ENCODE data around the gene ARMCX6. TPM values are rescaled to one million over a fixed set of nuclear protein-coding genes. Genes with fewer than 3 reads are reported as not detected.
"Not testable (repeated sequence)": the region's sequence is repeated elsewhere in the genome, so short reads cannot be mapped to it uniquely, and the experiment has no call there.

ARMCX6 gene
- polyA plus RNA-seq, 3 donors, result 20.9 to 29.9 (median 21.1) TPM

DNA sequence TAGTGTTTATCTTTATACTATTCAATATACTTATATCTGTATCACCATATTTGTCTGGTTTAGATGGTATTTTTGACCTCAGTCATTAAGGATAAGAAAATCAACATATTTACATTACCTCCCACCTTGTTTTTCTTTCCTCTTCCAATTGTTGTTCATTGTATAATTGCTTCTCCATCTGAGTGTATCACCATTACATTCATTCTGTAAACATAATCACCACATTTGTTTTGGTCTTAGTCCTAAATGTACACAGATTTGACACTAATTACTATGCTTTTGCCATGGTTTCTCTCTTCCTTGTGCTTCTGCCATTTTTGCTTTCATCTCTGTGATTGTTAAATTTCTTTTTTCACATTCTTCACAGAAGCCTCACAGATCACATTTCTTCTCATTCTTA, 12.7 kb downstream of the ARMCX6 start:
- Histone ChIP-seq H3K36me3 (replicated peaks in 1 of 2; ENCODE audit: control insufficient read depth in 1 of 2, insufficient read depth in 2 of 2, low read length in 2 of 2) (no peaks in the 10 kb centered on the region), H3K4me1 (ENCODE audit: control insufficient read depth in 1 of 2, insufficient read depth in 2 of 2, low read length in 2 of 2) (no peaks in the 10 kb centered on the region), H2AFZ (ENCODE audit: insufficient read depth, low read depth, low read length, poor library complexity, severe bottlenecking) (no peak overlapping the region), H3K27me3 (ENCODE audit: control insufficient read depth in 2 of 2, insufficient read depth in 2 of 2, low read length in 2 of 2) (peaks cover 0 to 2% of the 10 kb centered on the region in 2 donors), H3K79me2 (ENCODE audit: insufficient read depth, low read length) (no peaks in the 10 kb centered on the region), H3K4me2 (replicated peaks; ENCODE audit: extremely low read depth, low read length, poor library complexity, severe bottlenecking) (no peak overlapping the region), H3K27ac (ENCODE audit: low read depth in 1 of 2, low read length in 2 of 2) (no peak overlapping the region), H3K9ac (ENCODE audit: insufficient read depth, low read length, poor library complexity, severe bottlenecking) (no peak overlapping the region), H3K9me3 (replicated peaks in 1 of 2; ENCODE audit: control insufficient read depth in 1 of 2, insufficient read depth in 1 of 2, low read length in 2 of 2) (no peaks in the 10 kb centered on the region), H4K20me1 (ENCODE audit: insufficient read depth, low read length) (no peaks in the 10 kb centered on the region), H3K4me3 (replicated peaks in 1 of 3; ENCODE audit: low read depth in 2 of 3, low read length in 3 of 3) (no peak overlapping the region)
- H3K4me3 Mint-ChIP-seq, result no peak overlapping the region
- no peak for DNase-seq
- H3K27ac Mint-ChIP-seq, result no peak overlapping the region
- TF ChIP-seq CTCF (IDR thresholded peaks at IDR 0.05), result no peak
- intact Hi-C loops (cut with micrococcal nuclease), result no loop called here
- peaks cover 0 to 6% (median 2%) of the 10 kb centered on the region in 3 donors for H3K27me3 Mint-ChIP-seq (ENCODE audit: low read depth in 3 of 3)
- H3K9me3 Mint-ChIP-seq, result no peaks in the 10 kb centered on the region
- H3K4me1 Mint-ChIP-seq, result no peaks in the 10 kb centered on the region
- no peaks in the 10 kb centered on the region for H3K36me3 Mint-ChIP-seq

GRCh38 chrX:101602077-101602476, 15.7 kb downstream of the ARMCX6 start:
- TF ChIP-seq CTCF (IDR thresholded peaks at IDR 0.05), result no peak
- peaks cover 0 to 4% of the 10 kb centered on the region in 2 donors for H3K27me3 ChIP-seq (ENCODE audit: control insufficient read depth in 2 of 2, insufficient read depth in 2 of 2, low read length in 2 of 2)
- Mint-ChIP-seq H3K9me3 (no peaks in the 10 kb centered on the region), H3K27me3 (ENCODE audit: low read depth in 3 of 3) (peaks cover 0 to 9% (median 5%) of the 10 kb centered on the region in 3 donors), H3K4me1 (no peaks in the 10 kb centered on the region), H3K36me3 (no peaks in the 10 kb centered on the region), H3K27ac (no peak overlapping the region), H3K4me3 (no peak overlapping the region)
- H3K4me2 ChIP-seq (replicated peaks; ENCODE audit: extremely low read depth, low read length, poor library complexity, severe bottlenecking), result no peak overlapping the region
- H3K36me3 ChIP-seq (replicated peaks in 1 of 2; ENCODE audit: control insufficient read depth in 1 of 2, insufficient read depth in 2 of 2, low read length in 2 of 2), result no peaks in the 10 kb centered on the region
- no peak overlapping the region for H3K4me3 ChIP-seq (replicated peaks in 1 of 3; ENCODE audit: low read depth in 2 of 3, low read length in 3 of 3)
- intact Hi-C loops (cut with micrococcal nuclease), result no loop called here
- H3K4me1 ChIP-seq (ENCODE audit: control insufficient read depth in 1 of 2, insufficient read depth in 2 of 2, low read length in 2 of 2), result no peaks in the 10 kb centered on the region
- no peaks in the 10 kb centered on the region for H3K9me3 ChIP-seq (replicated peaks in 1 of 2; ENCODE audit: control insufficient read depth in 1 of 2, insufficient read depth in 1 of 2, low read length in 2 of 2)
- no peak for DNase-seq
- H3K9ac ChIP-seq (ENCODE audit: insufficient read depth, low read length, poor library complexity, severe bottlenecking), result no peak overlapping the region
- WGBS (ENCODE audit: insufficient coverage), result no CpG with 5 or more reads among the region's 7 CpGs
- H2AFZ ChIP-seq (ENCODE audit: insufficient read depth, low read depth, low read length, poor library complexity, severe bottlenecking), result no peak overlapping the region
- H3K79me2 ChIP-seq (ENCODE audit: insufficient read depth, low read length), result no peaks in the 10 kb centered on the region
- H4K20me1 ChIP-seq (ENCODE audit: insufficient read depth, low read length), result no peaks in the 10 kb centered on the region
- H3K27ac ChIP-seq (ENCODE audit: low read depth in 1 of 2, low read length in 2 of 2), result no peak overlapping the region

DNA sequence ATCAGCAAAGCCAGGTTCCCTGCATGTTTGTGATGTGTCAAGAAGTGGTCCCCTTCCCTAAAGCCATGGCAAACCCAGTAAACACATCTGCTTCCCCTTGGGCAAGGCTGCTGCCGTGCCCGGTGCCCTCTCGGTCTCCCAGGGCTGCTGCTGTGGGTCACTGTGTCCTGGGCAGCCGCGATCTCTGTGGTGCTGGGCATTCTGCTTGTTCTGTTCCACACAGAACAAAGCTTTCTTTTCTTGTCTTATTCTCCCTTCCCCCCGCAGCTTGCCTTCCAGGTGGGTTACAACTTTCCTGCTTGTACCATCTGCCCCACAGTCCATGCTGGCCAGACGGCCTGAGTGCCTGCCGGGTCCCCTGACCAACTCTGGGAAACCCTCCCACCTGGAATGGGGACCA, 18.2 kb downstream of the ARMCX6 start:
- H3K4me1 ChIP-seq (ENCODE audit: control insufficient read depth in 1 of 2, insufficient read depth in 2 of 2, low read length in 2 of 2); H3K36me3 Mint-ChIP-seq: not testable (repeated sequence)

More for the DNA sequence above, 18.2 kb downstream of the ARMCX6 start:
- DNase-seq; H3K9ac ChIP-seq (ENCODE audit: insufficient read depth, low read length, poor library complexity, severe bottlenecking); H3K9me3 ChIP-seq (replicated peaks in 1 of 2; ENCODE audit: control insufficient read depth in 1 of 2, insufficient read depth in 1 of 2, low read length in 2 of 2); H3K4me1 Mint-ChIP-seq; H3K79me2 ChIP-seq (ENCODE audit: insufficient read depth, low read length); H4K20me1 ChIP-seq (ENCODE audit: insufficient read depth, low read length); H3K9me3 Mint-ChIP-seq; H3K4me2 ChIP-seq (replicated peaks; ENCODE audit: extremely low read depth, low read length, poor library complexity, severe bottlenecking); H3K27me3 Mint-ChIP-seq (ENCODE audit: low read depth in 3 of 3); H3K27ac ChIP-seq (ENCODE audit: low read depth in 1 of 2, low read length in 2 of 2); H3K4me3 ChIP-seq (replicated peaks in 1 of 3; ENCODE audit: low read depth in 2 of 3, low read length in 3 of 3); H3K27me3 ChIP-seq (ENCODE audit: control insufficient read depth in 2 of 2, insufficient read depth in 2 of 2, low read length in 2 of 2); H3K27ac Mint-ChIP-seq; H3K36me3 ChIP-seq (replicated peaks in 1 of 2; ENCODE audit: control insufficient read depth in 1 of 2, insufficient read depth in 2 of 2, low read length in 2 of 2); H2AFZ ChIP-seq (ENCODE audit: insufficient read depth, low read depth, low read length, poor library complexity, severe bottlenecking); H3K4me3 Mint-ChIP-seq: not testable (repeated sequence)
- WGBS (ENCODE audit: insufficient coverage), result no CpG with 5 or more reads among the region's 8 CpGs
- intact Hi-C loops (cut with micrococcal nuclease), result loop anchor here in 1 of 2 donors (5.0 kb wide), 1 partner anchor 182 kb away; no protein-coding TSS in a partner anchor
